Activated CD4-positive, alpha-beta T cell treated with anti-CD3 and anti-CD28 coated beads, Interleukin-2, Interleukin-4, amounts not matched to agents 100 ng/mL and 50 ng/mL, durations not matched to agents 16 hours and 8 hours (primary cell): Measurements from ENCODE around the gene IFIT1B.
A peak's percentile ranks its signal among the peaks of the same experiment; 100 is the strongest.
"Not testable (repeated sequence)": the region's sequence is repeated elsewhere in the genome, so short reads cannot be mapped to it uniquely, and the experiment has no call there.

Source experiments
- DNase-seq: peaks from one replicate; pipeline ENCODE4 v3.0.0-alpha.2; 2020; ENCODE audit warnings: low spot score

IFIT1B gene

GRCh38 chr10:89348975-89349374 lies 28.9 kb upstream of the IFIT1B start:
- DNase-seq: no peak

- DNase-seq: not testable (repeated sequence)
Observed at GRCh38 chr10:89350631-89351315, 27.1 kb upstream of the IFIT1B start.

GRCh38 chr10:89351412-89351779 lies 26.5 kb upstream of the IFIT1B start:
- peak; percentile 58 for DNase-seq

GRCh38 chr10:89351780-89352597 lies 25.9 kb upstream of the IFIT1B start:
- DNase-seq: no peak

DNA sequence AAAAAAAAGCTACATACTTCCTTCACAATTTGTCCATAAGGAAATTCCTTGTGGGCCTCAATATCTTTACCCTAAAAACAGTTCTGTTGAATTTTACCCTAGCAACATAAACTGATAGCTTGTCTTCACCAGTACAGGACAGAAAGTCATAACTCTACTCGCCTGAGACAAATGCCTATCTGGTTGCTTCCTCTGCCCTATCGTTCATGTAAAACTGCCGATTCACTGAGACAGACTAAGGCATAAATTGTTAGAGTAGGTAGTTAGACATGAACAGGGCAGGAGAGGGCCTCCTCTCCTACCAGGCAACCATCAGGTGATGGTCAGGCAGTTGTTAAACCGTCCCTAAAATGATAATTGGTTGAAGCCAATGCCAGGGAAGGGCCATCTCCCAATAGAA lies 25.1 kb upstream of the IFIT1B start:
- DNase-seq: no peak

GRCh38 chr10:89355394-89355931 lies 22.4 kb upstream of the IFIT1B start:
- no peak for DNase-seq

GRCh38 chr10:89357096-89357495 lies 20.8 kb upstream of the IFIT1B start:
- DNase-seq: no peak

DNA sequence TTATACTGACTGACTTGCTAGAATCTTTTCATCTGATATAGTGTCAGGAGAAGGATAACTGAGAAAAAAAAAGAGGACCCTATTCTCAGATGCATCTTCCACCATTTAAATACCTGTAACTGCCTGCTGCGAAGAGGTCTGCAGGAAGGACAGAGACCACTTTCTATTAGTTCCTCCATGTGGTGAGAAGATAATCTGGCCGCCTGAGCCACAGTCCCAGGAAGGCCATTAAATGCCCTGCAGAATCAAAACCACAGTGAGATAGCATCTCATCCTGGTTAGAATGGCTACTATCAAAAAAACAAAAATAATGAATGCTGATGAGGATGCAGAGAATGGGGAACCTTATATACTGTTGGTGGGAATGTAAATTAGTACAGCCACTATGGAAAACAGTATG lies 19.9 kb upstream of the IFIT1B start:
- no peak for DNase-seq

- DNase-seq: no peak
Observed at GRCh38 chr10:89360157-89360556, 17.7 kb upstream of the IFIT1B start.

GRCh38 chr10:89362929-89363328 lies 14.9 kb upstream of the IFIT1B start:
- DNase-seq: no peak

DNA sequence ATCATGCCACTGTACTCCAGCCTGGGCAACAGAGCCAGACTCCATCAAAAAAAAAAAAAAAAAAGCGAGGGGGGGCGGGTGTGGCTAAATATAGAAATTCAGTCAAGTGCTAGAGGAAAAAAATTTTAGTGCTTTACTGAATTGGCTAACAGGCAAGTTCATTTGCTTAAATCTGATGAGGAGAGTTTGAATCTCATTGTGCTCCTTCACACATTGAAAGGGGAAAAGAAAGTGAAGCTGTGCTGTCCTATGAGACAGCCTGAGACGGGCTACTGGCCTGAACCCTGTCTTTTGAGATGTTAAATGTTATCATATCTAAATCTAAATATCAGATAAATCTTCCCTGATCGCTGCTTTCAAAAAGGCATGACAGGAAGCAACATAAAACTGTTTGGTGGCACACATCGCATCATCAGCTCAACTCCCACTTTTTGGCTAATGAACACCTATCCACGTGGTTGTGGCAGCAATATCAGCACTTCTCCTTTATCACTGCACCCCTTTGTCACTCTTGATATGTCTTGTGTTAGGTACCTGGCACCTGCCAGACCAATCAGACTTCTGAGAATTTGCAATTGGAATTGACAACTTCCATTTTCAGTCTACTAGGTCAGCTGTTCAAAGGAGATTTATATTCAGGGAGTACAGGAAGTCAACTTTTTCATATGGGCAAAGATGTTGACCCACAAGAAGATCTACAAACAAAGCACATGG lies 14.0 kb upstream of the IFIT1B start:
- no peak for DNase-seq

GRCh38 chr10:89364531-89364930 lies 13.3 kb upstream of the IFIT1B start:
- DNase-seq: no peak

DNA sequence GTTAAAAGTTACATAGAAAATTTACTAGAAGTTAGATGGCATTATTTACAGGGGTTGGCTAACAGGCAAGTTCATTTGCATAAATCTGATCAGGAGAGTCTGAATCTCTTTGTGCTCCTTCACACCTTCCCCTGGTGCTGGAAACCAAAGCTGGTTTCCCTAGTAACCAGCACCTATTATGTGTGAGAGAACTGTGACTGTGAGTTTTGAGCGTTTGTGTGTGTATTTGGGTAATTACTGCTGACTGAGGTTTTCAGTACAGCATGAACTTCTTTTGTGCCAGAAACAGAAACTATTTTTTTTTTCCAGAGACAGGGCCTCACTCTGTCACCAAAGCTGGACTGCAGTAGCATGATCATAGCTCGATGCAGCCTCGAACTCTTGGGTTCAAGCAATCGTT lies 10.3 kb upstream of the IFIT1B start:
- peak; percentile 17 for DNase-seq

DNA sequence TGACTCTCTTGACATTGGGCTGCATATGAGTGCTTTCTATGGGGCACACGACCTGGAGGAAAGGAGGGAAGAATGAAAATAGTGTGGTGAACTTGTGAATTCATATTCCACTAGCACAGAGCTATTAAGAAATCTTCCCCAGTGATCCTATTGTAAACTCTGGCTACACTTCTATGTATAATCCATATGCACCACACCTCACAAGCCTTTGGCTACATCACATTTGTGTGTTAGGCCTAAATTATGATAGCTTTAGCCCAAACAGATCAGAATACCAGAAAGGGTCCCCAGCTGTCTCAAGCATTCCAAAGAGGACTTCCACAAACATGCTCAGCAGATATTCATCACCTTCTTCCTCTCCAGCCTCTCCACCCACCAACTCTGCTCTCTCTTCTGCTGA lies 9.7 kb upstream of the IFIT1B start:
- DNase-seq: no peak

- DNase-seq: no peak
Observed at GRCh38 chr10:89369156-89370105, 8.4 kb upstream of the IFIT1B start.

DNA sequence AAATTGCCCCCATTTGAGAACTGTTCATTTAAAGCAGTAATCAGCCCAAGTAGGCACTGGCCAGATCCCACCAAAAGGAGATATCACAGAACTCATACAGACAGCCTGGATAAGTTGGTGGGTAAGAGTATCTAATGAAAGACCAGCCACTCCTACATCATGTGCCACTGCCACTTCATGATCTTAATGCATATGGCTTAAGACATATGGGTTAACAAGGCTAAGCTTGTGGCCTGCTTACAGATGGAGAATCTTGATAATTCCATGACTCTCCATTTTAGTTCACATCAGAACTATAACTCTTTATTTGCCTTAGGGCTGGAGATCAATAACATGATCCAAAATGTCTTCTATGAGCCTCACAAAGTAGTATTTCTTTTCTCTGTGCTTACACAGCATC lies 6.8 kb upstream of the IFIT1B start:
- DNase-seq: no peak

DNA sequence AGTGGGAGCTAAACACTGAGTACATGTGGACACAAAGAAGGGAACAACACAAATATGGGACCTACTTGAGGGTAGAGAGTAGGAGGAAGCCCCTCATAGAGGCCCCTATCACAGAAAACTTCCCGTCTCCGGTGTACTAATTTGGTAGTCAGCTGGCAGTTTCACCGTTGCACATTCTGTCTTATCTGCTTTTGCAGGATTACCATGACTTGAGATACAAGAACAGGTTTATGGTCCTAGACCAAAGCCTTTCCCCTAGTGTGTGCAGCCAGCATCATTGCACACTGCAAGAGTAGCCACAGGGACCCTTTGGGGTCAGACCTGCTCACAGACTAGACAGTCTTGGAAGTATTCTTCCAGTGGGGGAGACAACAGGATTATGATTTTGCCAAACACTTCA lies 5.9 kb upstream of the IFIT1B start:
- no peak for DNase-seq

- no peak for DNase-seq
Observed at GRCh38 chr10:89373916-89374711, 3.7 kb upstream of the IFIT1B start.

DNA sequence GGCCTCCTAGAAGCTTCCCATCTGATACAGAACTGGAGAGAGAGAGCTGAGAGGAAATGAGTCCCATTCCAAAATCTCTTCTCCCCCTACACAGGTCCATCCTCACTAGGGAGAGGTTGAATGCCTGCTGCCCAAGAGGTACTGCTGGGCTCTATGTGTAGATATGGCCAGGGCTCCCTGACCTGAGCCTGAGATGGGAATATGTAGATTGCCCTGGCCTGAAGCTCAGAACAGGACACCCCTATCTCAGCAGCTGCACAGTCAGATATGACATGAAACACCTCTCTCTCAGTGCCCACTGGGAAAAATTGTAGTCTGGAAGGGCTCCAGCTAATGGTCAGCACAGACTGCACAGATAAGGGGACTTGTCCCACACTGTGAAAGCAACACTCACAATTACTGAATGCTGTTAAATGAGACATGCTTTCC lies 3.1 kb upstream of the IFIT1B start:
- no peak for DNase-seq

GRCh38 chr10:89379103-89379502 lies 1.2 kb downstream of the IFIT1B start:
- no peak for DNase-seq

DNA sequence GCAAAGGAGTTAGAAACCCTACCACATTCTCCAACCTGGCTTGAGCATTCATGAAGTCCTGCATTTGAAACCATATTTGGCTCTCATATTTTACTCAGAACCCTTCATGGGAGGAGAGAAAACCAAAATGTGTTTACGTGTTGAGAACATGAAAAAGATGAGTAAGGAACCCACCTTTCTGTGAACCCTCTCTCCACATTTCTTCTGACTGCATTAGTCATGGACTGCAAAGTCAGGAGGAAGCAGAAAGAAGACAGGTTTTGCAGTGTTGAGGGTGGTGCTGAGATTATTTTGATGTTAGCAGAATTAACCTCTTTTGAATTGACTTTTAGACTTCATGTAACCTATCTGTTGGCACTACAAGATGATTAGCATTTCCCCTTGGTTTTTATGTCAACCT lies 4.9 kb downstream of the IFIT1B start:
- no peak for DNase-seq
